Keratinocyte (primary cell): ENCODE data around the gene CRX. TPM values are rescaled to one million over a fixed set of nuclear protein-coding genes. Genes with fewer than 3 reads are reported as not detected.
A peak's percentile ranks its signal among the peaks of the same experiment; 100 is the strongest.
"Not testable (repeated sequence)": the region's sequence is repeated elsewhere in the genome, so short reads cannot be mapped to it uniquely, and the experiment has no call there.

Experiments used
- DNase-seq: peaks from one replicate; pipeline ENCODE4 v3.0.0-alpha.2; 2011; ENCODE audit warnings: low read depth, missing footprints, low spot score
- FAIRE-seq: peaks from 2 replicates; lab custom pipeline; 2011; peaks lifted over from hg19 to GRCh38; lab: Jason Lieb, UNC
- H2AFZ ChIP-seq: 2 replicates; pipeline ENCODE4 v1.6.0; 2012; ENCODE audit warnings: low read length, control low read depth, inconsistent platforms; ENCODE audit not compliant: control insufficient read depth
- H3K27ac ChIP-seq: 2 replicates; pipeline ENCODE4 v1.5.1; 2011; ENCODE audit warnings: low read length; ENCODE audit not compliant: control insufficient read depth, insufficient read depth
- H3K27me3 ChIP-seq: 3 replicates; pipeline ENCODE4 v1.6.0; 2011; ENCODE audit warnings: low read length; ENCODE audit not compliant: control insufficient read depth, insufficient read depth; ENCODE audit errors: extremely low read depth
- H3K36me3 ChIP-seq, 2 experiments: 2 replicates in 1 of 2; 3 replicates in 1 of 2; pipeline ENCODE4 v1.5.1; 2011; ENCODE audit warnings: low read length in 2 of 2, mild to moderate bottlenecking in 1 of 2; ENCODE audit not compliant: control insufficient read depth in 2 of 2, insufficient read depth in 2 of 2; ENCODE audit errors: extremely low read depth in 1 of 2
- H3K4me1 ChIP-seq: 3 replicates; pipeline ENCODE4 v1.5.1; 2011; ENCODE audit warnings: low read length; ENCODE audit not compliant: control insufficient read depth, insufficient read depth; ENCODE audit errors: extremely low read depth
- H3K4me2 ChIP-seq: 3 replicates; pipeline ENCODE4 v1.6.0; 2011; ENCODE audit warnings: low read depth, low read length; ENCODE audit not compliant: control insufficient read depth, insufficient read depth; ENCODE audit errors: extremely low read depth
- H3K4me3 ChIP-seq, 3 experiments: fragments of 200-600 bp in 1 of 3; sonication (generic) in 1 of 3; 2 replicates in 2 of 3; 3 replicates in 1 of 3; pipeline ENCODE4 v1.5.1; 2011 to 2016; ENCODE audit warnings: low read length in 3 of 3, mild to moderate bottlenecking in 3 of 3, control low read depth in 2 of 3, inconsistent platforms in 1 of 3, low read depth in 1 of 3, mixed read lengths in 1 of 3, mixed run types in 1 of 3, moderate library complexity in 1 of 3; ENCODE audit not compliant: control insufficient read depth in 2 of 3, insufficient read depth in 2 of 3; ENCODE audit errors: extremely low read depth in 1 of 3
- H3K79me2 ChIP-seq: 2 replicates; pipeline ENCODE4 v1.6.0; 2012; ENCODE audit warnings: low read length; ENCODE audit not compliant: control insufficient read depth, insufficient read depth
- H3K9ac ChIP-seq: 3 replicates; pipeline ENCODE4 v1.6.0; 2011; ENCODE audit warnings: low read length; ENCODE audit not compliant: control insufficient read depth, insufficient read depth; ENCODE audit errors: extremely low read depth
- H3K9me1 ChIP-seq: 3 replicates; pipeline ENCODE4 v1.6.0; 2011; ENCODE audit warnings: low read length; ENCODE audit not compliant: control insufficient read depth, insufficient read depth; ENCODE audit errors: extremely low read depth
- H3K9me3 ChIP-seq: 2 replicates; pipeline ENCODE4 v1.5.1; 2012; ENCODE audit warnings: low read depth, low read length; ENCODE audit not compliant: control insufficient read depth
- H4K20me1 ChIP-seq: 3 replicates; pipeline ENCODE4 v1.6.0; 2011; ENCODE audit warnings: low read length; ENCODE audit not compliant: control insufficient read depth, insufficient read depth; ENCODE audit errors: extremely low read depth
- CTCF ChIP-seq, 3 experiments: IDR thresholded peaks in 1 of 3; conservative IDR thresholded peaks in 1 of 3; optimal IDR thresholded peaks in 1 of 3; 2 replicates in 2 of 3; 3 replicates in 1 of 3; pipeline versions ENCODE3 to v1.5.1; 2011; ENCODE audit warnings: low read length in 3 of 3, mild to moderate bottlenecking in 3 of 3, moderate library complexity in 2 of 3, control low read depth in 1 of 3, inconsistent platforms in 1 of 3; ENCODE audit not compliant: insufficient read depth in 2 of 3; ENCODE audit errors: extremely low read depth in 1 of 3
- EZH2 ChIP-seq: IDR thresholded peaks from one replicate; pipeline ENCODE4 v1.6.1; 2012; ENCODE audit warnings: inconsistent platforms, mild to moderate bottlenecking, low read length, moderate library complexity
- dilution Hi-C: fragments of 300-500 bp; cut with MboI; formaldehyde crosslinking; loops from one replicate; pipeline ENCODE4 v1.7.0; 2020; ENCODE audit warnings: low sequenced_read_pairs; ENCODE audit not compliant: extremely low pct_ligation_motif_present
- polyA plus RNA-seq, 5 experiments: library from polyadenylated mRNA; depleted of rRNA in 3 of 5; stranded (reverse) in 3 of 5; stranded (forward) in 1 of 5; unstranded in 1 of 5; fragments of >200 nt; gene quantifications; 1 replicate in 1 of 5; 2 replicates in 3 of 5; 3 replicates in 1 of 5; pipeline versions ENCODE4 v1.2.1 to v1.2.3, GENCODE V29; 2011 to 2012; ENCODE audit warnings: missing spikeins in 2 of 5, low read depth in 1 of 5, low replicate concordance in 1 of 5

Gene CRX
- polyA plus RNA-seq, 1 donor (not counting 4 experiments of a cell fraction or from before 2014, with no cell fraction given) = not detected

- no peak for DNase-seq
Measured at GRCh38 chr19:47813304-47813994, 8.3 kb upstream of the CRX start.

GRCh38 chr19:47813995-47814328 lies 7.8 kb upstream of the CRX start:
- dilution Hi-C loops = no loop called here
- Histone ChIP-seq H3K9me3 (no peaks in the 10 kb centered on the region), H3K9ac (no peak overlapping the region)

More at GRCh38 chr19:47813304-47813994, 8.3 kb upstream of the CRX start:
- H3K27ac ChIP-seq = no peak overlapping the region
- no peak overlapping the region for H3K4me2 ChIP-seq
- H3K9me3 ChIP-seq = no peaks in the 10 kb centered on the region
- no peak overlapping the region for H3K9ac ChIP-seq
- TF ChIP-seq EZH2 (no peak), CTCF (optimal IDR thresholded peaks at IDR 0.05 in 1 of 3, IDR thresholded peaks at IDR 0.05 in 1 of 3, conservative IDR thresholded peaks at IDR 0.05 in 1 of 3; ENCODE audit: extremely low read depth in 1 of 3, insufficient read depth in 2 of 3, low read length in 3 of 3) (peak; percentile 36 to 81 (median 76))
- no peak for FAIRE-seq
- no peaks in the 10 kb centered on the region for H3K4me1 ChIP-seq
- no peak overlapping the region for H2AFZ ChIP-seq
- H3K27me3 ChIP-seq = no peaks in the 10 kb centered on the region
- H3K4me3 ChIP-seq = no peak overlapping the region
- no peaks in the 10 kb centered on the region for H3K79me2 ChIP-seq
- no peaks in the 10 kb centered on the region for H3K9me1 ChIP-seq
- H3K36me3 ChIP-seq = no peaks in the 10 kb centered on the region
- dilution Hi-C loops = no loop called here
- no peaks in the 10 kb centered on the region for H4K20me1 ChIP-seq

GRCh38 chr19:47816270-47816669 lies 5.5 kb upstream of the CRX start:
- DNase-seq = not testable (repeated sequence)

More at GRCh38 chr19:47813995-47814328, 7.8 kb upstream of the CRX start:
- Histone ChIP-seq H3K4me3 (no peak overlapping the region), H4K20me1 (no peaks in the 10 kb centered on the region), H3K79me2 (no peaks in the 10 kb centered on the region), H2AFZ (no peak overlapping the region), H3K4me2 (no peak overlapping the region), H3K4me1 (no peaks in the 10 kb centered on the region), H3K9me1 (no peaks in the 10 kb centered on the region), H3K27me3 (no peaks in the 10 kb centered on the region), H3K27ac (no peak overlapping the region), H3K36me3 (no peaks in the 10 kb centered on the region)
- FAIRE-seq (no peak), DNase-seq (no peak)
- TF ChIP-seq CTCF (optimal IDR thresholded peaks at IDR 0.05 in 1 of 3, IDR thresholded peaks at IDR 0.05 in 1 of 3, conservative IDR thresholded peaks at IDR 0.05 in 1 of 3; ENCODE audit: extremely low read depth in 1 of 3, insufficient read depth in 2 of 3, low read length in 3 of 3) (no peak), EZH2 (no peak)

GRCh38 chr19:47818221-47818620 lies 3.5 kb upstream of the CRX start:
- H3K9me3 ChIP-seq, DNase-seq, H3K79me2 ChIP-seq, H2AFZ ChIP-seq, FAIRE-seq, H3K27ac ChIP-seq, H3K4me3 ChIP-seq, H3K4me1 ChIP-seq, H3K9ac ChIP-seq, H3K9me1 ChIP-seq, H3K4me2 ChIP-seq, dilution Hi-C loops, H3K36me3 ChIP-seq, H4K20me1 ChIP-seq: not testable (repeated sequence)
- H3K27me3 ChIP-seq = peaks cover 12% of the 10 kb centered on the region

More at GRCh38 chr19:47816270-47816669, 5.5 kb upstream of the CRX start:
- H4K20me1 ChIP-seq, H3K9ac ChIP-seq, H3K36me3 ChIP-seq, FAIRE-seq, H3K9me1 ChIP-seq, H2AFZ ChIP-seq, dilution Hi-C loops, H3K4me1 ChIP-seq, H3K79me2 ChIP-seq, H3K4me3 ChIP-seq, H3K27ac ChIP-seq, H3K9me3 ChIP-seq, H3K4me2 ChIP-seq: not testable (repeated sequence)
- peaks cover 12% of the 10 kb centered on the region for H3K27me3 ChIP-seq
